Kidney (tissue), 22 donors: ENCODE data around the gene GNG14. TPM values are rescaled to one million over a fixed set of nuclear protein-coding genes. Genes with fewer than 3 reads are reported as not detected.

ENCODE experiments used
- DNase-seq, 5 donors: peaks; one replicate each; pipeline ENCODE4 v3.0.0-alpha.2; 2013 to 2020
- FAIRE-seq: peaks from 2 replicates; lab custom pipeline; 2012; peaks lifted over from hg19 to GRCh38; lab: Jason Lieb, UNC
- H3K27ac ChIP-seq, 2 donors: one replicate each; pipeline ENCODE4 v1.7.0; 2013; ENCODE audit warnings: low read depth in 2 of 2, low read length in 2 of 2, inconsistent platforms in 1 of 2
- H3K27me3 ChIP-seq: one replicate; pipeline ENCODE4 v1.7.1; 2013; ENCODE audit warnings: low read length, inconsistent platforms; ENCODE audit not compliant: control insufficient read depth, insufficient read depth
- H3K36me3 ChIP-seq, 3 donors: one replicate each; pipeline versions ENCODE4 v1.7.0 to v1.7.1; 2013; ENCODE audit warnings: low read length in 3 of 3, control low read depth in 1 of 3, inconsistent platforms in 1 of 3; ENCODE audit not compliant: insufficient read depth in 3 of 3, control insufficient read depth in 2 of 3
- H3K4me1 ChIP-seq, 3 donors: one replicate each; pipeline versions ENCODE4 v1.7.0 to v1.7.1; 2013; ENCODE audit warnings: low read length in 3 of 3, inconsistent platforms in 1 of 3, low read depth in 1 of 3; ENCODE audit not compliant: control insufficient read depth in 2 of 3, insufficient read depth in 2 of 3
- H3K4me3 ChIP-seq, 3 donors: one replicate each; pipeline versions ENCODE4 v1.7.0 to v1.8.1; 2013; ENCODE audit warnings: low read length in 3 of 3, control low read depth in 1 of 3, inconsistent platforms in 1 of 3
- H3K9ac ChIP-seq, 3 donors: one replicate each; pipeline versions ENCODE4 v1.7.0 to v1.7.1; 2013; ENCODE audit warnings: low read length in 3 of 3, control low read depth in 1 of 3, inconsistent platforms in 1 of 3
- H3K9me3 ChIP-seq, 3 donors: one replicate each; pipeline versions ENCODE4 v1.7.0 to v1.7.1; 2013; ENCODE audit warnings: low read length in 3 of 3, control low read depth in 1 of 3, inconsistent platforms in 1 of 3; ENCODE audit not compliant: control insufficient read depth in 2 of 3, insufficient read depth in 1 of 3
- CTCF ChIP-seq: IDR thresholded peaks from 3 replicates; pipeline ENCODE4 v1.5.1; 2012; ENCODE audit warnings: mild to moderate bottlenecking, moderate library complexity, borderline replicate concordance; ENCODE audit not compliant: insufficient read depth; ENCODE audit errors: extremely low read depth
- intact Hi-C: fragments of 100-400 bp; cut with DNase I; formaldehyde crosslinking; loops from one replicate; pipeline ENCODE4 v1.11.1; 2022
- long read RNA-seq, 10 donors: library from polyadenylated mRNA in 1 of 10; unstranded in 1 of 10; transcript quantifications; one replicate each; pipeline ENCODE4 v2.0.0 and lab custom pipeline, GENCODE V29; 2021 to 2026
- polyA plus RNA-seq: library from polyadenylated mRNA; stranded (reverse); fragments of 350-450 nt; fragmentation: Illumina TruSeq; extraction: RNeasy Lipid Tissue Mini Kit (QIAGEN cat#74804); gene quantifications from one replicate; pipeline ENCODE4 v1.2.3, GENCODE V29; 2014; ENCODE audit warnings: low read depth, low replicate concordance; ENCODE audit not compliant: insufficient read depth
- total RNA-seq: library from RNA; stranded (reverse); fragmentation: NEBNext Ultra II Directional; extraction: Animal tissue kit (Norgen Biotek cat#: 25700); gene quantifications from one replicate; pipeline ENCODE4 v1.2.1, GENCODE V29; 2021
- donor health status: control.
- donor health status: control.
- donor health status: control.
- donor health status: control.
- donor health status: control.
- donor health status: DM: yes; HTN: yes; CAD: no.
- donor health status: Normal renal cell carcinoma (clear cell type).

The GNG14 gene
- total RNA-seq (not detected), polyA plus RNA-seq (not detected)
- long read RNA-seq, donor 1: 0 reads
- long read RNA-seq, donor 2: 0 reads
- long read RNA-seq, donor 3: 0 reads
- long read RNA-seq, donor 4: 0 reads
- long read RNA-seq, donor 5: 0 reads
- long read RNA-seq, donor 6: 0 reads
- long read RNA-seq, donor 7: 0 reads
- long read RNA-seq, donor 8: 0 reads
- long read RNA-seq, donor 9: 0 reads
- long read RNA-seq, donor 10, partial matches to known transcripts: 0 of 1 reads
- long read RNA-seq, donor 10, other reads (novel, unspliced or antisense): 0 of 1 reads

GRCh38 chr19:12687496-12688196, at the start of gene GNG14:
Gene GNG14 (plus strand): TSS chr19:12687998. CDS start chr19:12688049, 51 bp downstream.
- DNase-seq (no peak), FAIRE-seq (no peak)
- Histone ChIP-seq H3K36me3 (peaks cover 0 to under 1% (median 0%) of the 10 kb centered on the region in 3 donors), H3K27me3 (no peaks in the 10 kb centered on the region), H3K9me3 (no peaks in the 10 kb centered on the region), H3K9ac (no peak within 1 kb of the TSS), H3K4me3 (no peak within 1 kb of the TSS), H3K27ac (no peak within 1 kb of the TSS), H3K4me1 (no peaks in the 10 kb centered on the region)
- intact Hi-C loops: no loop called here
- no peak for TF ChIP-seq CTCF

- H3K9me3 ChIP-seq: no peaks in the 10 kb centered on the region
- no peak overlapping the region for H3K9ac ChIP-seq
- no peak for TF ChIP-seq CTCF
- intact Hi-C loops: no loop called here
- FAIRE-seq (no peak), DNase-seq (no peak)
- H3K4me1 ChIP-seq: peaks cover 0 to 6% (median 0%) of the 10 kb centered on the region in 3 donors
- H3K27me3 ChIP-seq: no peaks in the 10 kb centered on the region
- no peaks in the 10 kb centered on the region for H3K36me3 ChIP-seq
- H3K4me3 ChIP-seq: no peak overlapping the region
- no peak overlapping the region for H3K27ac ChIP-seq
These were observed 49.1 kb upstream of the GNG14 start for GRCh38 chr19:12638611-12639182.

DNA sequence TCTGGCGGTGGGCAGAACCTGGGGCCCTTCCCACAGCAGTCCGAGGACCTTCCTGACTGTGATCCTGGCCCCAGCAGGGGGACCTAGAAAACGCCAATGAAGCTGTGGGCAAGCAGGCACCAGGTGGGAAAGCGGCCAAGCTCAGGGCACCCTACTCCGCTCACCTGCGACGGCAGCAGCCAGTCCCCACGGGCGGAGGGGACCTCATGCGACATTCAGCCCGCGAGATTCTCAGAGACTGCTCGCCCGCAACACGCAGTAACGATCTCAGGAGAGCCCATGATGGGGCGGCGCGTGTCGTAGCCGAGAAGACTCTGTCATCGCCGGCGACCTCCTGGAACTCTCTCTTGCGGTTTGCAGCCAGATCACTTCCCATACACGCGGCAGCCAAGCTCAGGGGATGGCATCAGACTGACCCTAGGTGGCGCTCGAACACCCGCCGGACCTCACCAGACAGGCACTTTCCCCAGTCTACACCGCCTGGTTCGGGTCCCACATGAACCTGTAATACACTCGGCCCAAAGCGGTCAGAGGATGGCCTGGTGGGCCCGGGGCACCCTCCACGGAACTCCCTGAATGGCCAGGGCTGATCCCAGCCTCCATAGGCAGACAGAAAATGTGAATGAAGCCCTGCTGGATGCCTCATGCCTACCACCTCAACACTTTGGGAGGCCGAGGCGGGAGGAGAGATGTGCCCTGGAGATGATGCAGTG, 47.7 kb upstream of the GNG14 start:
- Histone ChIP-seq H3K9ac (peak overlapping the region in 2 of 3 donors; percentile 41 to 55), H3K4me3 (peak overlapping the region in 2 of 3 donors; percentile 4 to 51), H3K27me3 (no peaks in the 10 kb centered on the region), H3K4me1 (peaks cover 0 to 6% (median 0%) of the 10 kb centered on the region in 3 donors), H3K36me3 (no peaks in the 10 kb centered on the region), H3K9me3 (no peaks in the 10 kb centered on the region), H3K27ac (no peak overlapping the region)
- DNase-seq (peak; percentile 85 to 93 (median 88)), FAIRE-seq (no peak)
- intact Hi-C loops: no loop called here
- TF ChIP-seq CTCF: peak; percentile 79
